HCT116 (cell line): Measurements from ENCODE around the gene ZNF569. TPM values are rescaled to one million over a fixed set of nuclear protein-coding genes. Genes with fewer than 3 reads are reported as not detected.
"Not testable (repeated sequence)": the region's sequence is repeated elsewhere in the genome, so short reads cannot be mapped to it uniquely, and the experiment has no call there.

Experiments used
- ATAC-seq: fragments of 200-7000 bp; cut with Tn5 transposase; 2 replicates; pipeline ENCODE4 v1.9.1; 2020; ENCODE audit warnings: mild to moderate bottlenecking, moderate library complexity
- BruUV-seq: library from RNA; stranded (reverse); fragments of 400-500 nt; replicated peaks from 2 replicates; lab custom pipeline; 2021; lab: Mats Ljungman, UMichigan
- CTCF ChIA-PET: fragments of 300-600 bp; sonication (Branson Sonifier 250); formaldehyde crosslinking; loops from one replicate; lab custom pipeline; 2021; ENCODE audit warnings: antibody characterized with exemption; lab: Charles Lee
- POLR2A ChIA-PET: fragments of 300-600, 350-600 bp; sonication (Branson Sonifier 250); formaldehyde crosslinking; loops from one replicate; lab custom pipeline; 2021; ENCODE audit warnings: antibody characterized with exemption; lab: Charles Lee
- RAD21 ChIA-PET, 2 experiments: fragments of 300-600 bp; sonication (Branson Sonifier 250); formaldehyde crosslinking; loops; one replicate each; lab custom pipeline; 2023; ENCODE audit warnings: low total read pairs in 2 of 2; ENCODE audit not compliant: uncharacterized antibody in 2 of 2, unreplicated experiment in 2 of 2, low non-redundant PET in 1 of 2; lab: Charles Lee
- DNase-seq: peaks from one replicate; pipeline ENCODE4 v3.0.0-alpha.2; 2010; ENCODE audit warnings: low read depth, low spot score
- H2AFZ ChIP-seq: fragments of 200-600 bp; shearing (Covaris generic), sonication (generic); 2 replicates; pipeline ENCODE4 v1.6.1; 2017; ENCODE audit warnings: low read depth, mixed run types, mixed read lengths, antibody characterized with exemption, low read length; ENCODE audit not compliant: poor library complexity, severe bottlenecking
- H3K27ac ChIP-seq: 2 replicates; pipeline ENCODE4 v1.5.1; 2012; ENCODE audit warnings: low read depth, low read length
- H3K27me3 ChIP-seq: fragments of 200-600 bp; sonication (generic); 2 replicates; pipeline ENCODE4 v1.6.1; 2016; ENCODE audit warnings: mixed run types, low read length, mixed read lengths; ENCODE audit not compliant: insufficient read depth
- H3K36me3 ChIP-seq, 2 experiments: fragments of 200-500 bp in 1 of 2; fragments of 200-600 bp in 1 of 2; sonication (Bioruptor generic) in 1 of 2; sonication (generic) in 1 of 2; 2 replicates each; pipeline versions ENCODE4 v1.5.1 to v1.6.1; 2014 to 2016; ENCODE audit warnings: low read length in 2 of 2, inconsistent platforms in 1 of 2, mixed read lengths in 1 of 2, mixed run types in 1 of 2; ENCODE audit not compliant: insufficient read depth in 2 of 2, control insufficient read depth in 1 of 2
- H3K4me1 ChIP-seq, 2 experiments: fragments of 200-600 bp in 1 of 2; sonication (generic) in 1 of 2; 2 replicates each; pipeline versions ENCODE4 v1.5.1 to v1.6.1; 2012 to 2017; ENCODE audit warnings: low read length in 2 of 2, inconsistent platforms in 1 of 2, mild to moderate bottlenecking in 1 of 2, mixed read lengths in 1 of 2, mixed run types in 1 of 2, moderate library complexity in 1 of 2; ENCODE audit not compliant: insufficient read depth in 2 of 2, control insufficient read depth in 1 of 2
- H3K4me2 ChIP-seq: fragments of 200-600 bp; sonication (generic); 2 replicates; pipeline ENCODE4 v1.6.1; 2017; ENCODE audit warnings: mixed run types, low read length, mixed read lengths
- H3K4me3 ChIP-seq, 2 experiments: fragments of 200-600 bp in 1 of 2; sonication (generic) in 1 of 2; replicated peaks in 1 of 2; 2 replicates each; pipeline ENCODE4 v1.5.1; 2011 to 2016; ENCODE audit warnings: low read length in 2 of 2, control low read depth in 1 of 2, low read depth in 1 of 2, mild to moderate bottlenecking in 1 of 2, mixed read lengths in 1 of 2, mixed run types in 1 of 2
- H3K79me2 ChIP-seq: fragments of 200-600 bp; sonication (generic); 2 replicates; pipeline ENCODE4 v1.6.1; 2017; ENCODE audit warnings: mild to moderate bottlenecking, mixed run types, low read length, moderate library complexity, mixed read lengths; ENCODE audit not compliant: insufficient read depth
- H3K9ac ChIP-seq: fragments of 200-600 bp; sonication (generic); 2 replicates; pipeline ENCODE4 v1.6.1; 2016; ENCODE audit warnings: low read length, mixed read lengths
- H3K9me2 ChIP-seq: fragments of 200-600 bp; sonication (generic), shearing (Covaris generic); 2 replicates; pipeline ENCODE4 v1.6.1; 2017; ENCODE audit warnings: mixed run types, mild to moderate bottlenecking, moderate library complexity; ENCODE audit not compliant: insufficient read depth
- H3K9me3 ChIP-seq, 2 experiments: fragments of 200-500 bp in 1 of 2; fragments of 200-600 bp in 1 of 2; sonication (Bioruptor generic) in 1 of 2; sonication (generic) in 1 of 2; 2 replicates each; pipeline ENCODE4 v1.6.1; 2014 to 2017; ENCODE audit warnings: low read length in 2 of 2, mixed read lengths in 2 of 2, inconsistent platforms in 1 of 2, low read depth in 1 of 2, mild to moderate bottlenecking in 1 of 2, mixed run types in 1 of 2, moderate library complexity in 1 of 2; ENCODE audit not compliant: control insufficient read depth in 1 of 2, insufficient read depth in 1 of 2
- H4K20me1 ChIP-seq: fragments of 200-600 bp; sonication (generic), shearing (Covaris generic); 2 replicates; pipeline ENCODE4 v1.6.1; 2017; ENCODE audit warnings: mixed run types, mild to moderate bottlenecking, moderate library complexity; ENCODE audit not compliant: insufficient read depth
- CBX3 ChIP-seq: IDR thresholded peaks from 2 replicates; pipeline ENCODE4 v1.6.1; 2012; ENCODE audit warnings: low read depth
- CEBPB ChIP-seq: IDR thresholded peaks from 2 replicates; pipeline ENCODE4 v1.6.1; 2012; ENCODE audit warnings: low read depth
- EGR1 ChIP-seq: IDR thresholded peaks from 2 replicates; pipeline ENCODE4 v1.6.1; 2012; ENCODE audit warnings: low read depth
- EZH2 ChIP-seq: fragments of 200-600 bp; sonication (generic); IDR thresholded peaks from 2 replicates; pipeline ENCODE4 v1.6.1; 2017; ENCODE audit warnings: antibody characterized with exemption, mixed run types
- FOSL1 ChIP-seq: IDR thresholded peaks from 2 replicates; pipeline ENCODE4 v1.6.1; 2012; ENCODE audit warnings: low read depth
- RAD21 ChIP-seq: IDR thresholded peaks from 2 replicates; pipeline ENCODE4 v1.6.1; 2012; ENCODE audit warnings: low read depth, mild to moderate bottlenecking
- SP1 ChIP-seq: IDR thresholded peaks from 2 replicates; pipeline ENCODE4 v1.6.1; 2012; ENCODE audit warnings: low read depth
- SRF ChIP-seq: IDR thresholded peaks from 2 replicates; pipeline ENCODE4 v1.6.1; 2012; ENCODE audit warnings: low read depth
- intact Hi-C: fragments of 100-400 bp; cut with micrococcal nuclease; formaldehyde crosslinking; loops from 2 replicates; pipeline ENCODE4 v1.10.0; 2022
- total RNA-seq: library from RNA; stranded (reverse); gene quantifications from one replicate; pipeline ENCODE4 v1.2.1, GENCODE V29; 2021; ENCODE audit not compliant: unreplicated experiment
- TF ChIP-seq, protein P1 (sequence below): IDR thresholded peaks from 2 replicates; pipeline ENCODE4 v1.6.1; 2011; ENCODE audit warnings: mild to moderate bottlenecking, low read length, moderate library complexity; ENCODE audit not compliant: insufficient replicate concordance; ENCODE audit errors: extremely low read depth
- TF ChIP-seq, protein P2 (sequence below): IDR thresholded peaks from 2 replicates; pipeline ENCODE4 v1.6.1; 2012
- TF ChIP-seq, protein P3 (sequence below): IDR thresholded peaks from 2 replicates; pipeline ENCODE4 v1.6.1; 2012; ENCODE audit warnings: low read depth

ZNF569 gene
- total RNA-seq, 1 experiment from 2014 or later, result not detected

DNA sequence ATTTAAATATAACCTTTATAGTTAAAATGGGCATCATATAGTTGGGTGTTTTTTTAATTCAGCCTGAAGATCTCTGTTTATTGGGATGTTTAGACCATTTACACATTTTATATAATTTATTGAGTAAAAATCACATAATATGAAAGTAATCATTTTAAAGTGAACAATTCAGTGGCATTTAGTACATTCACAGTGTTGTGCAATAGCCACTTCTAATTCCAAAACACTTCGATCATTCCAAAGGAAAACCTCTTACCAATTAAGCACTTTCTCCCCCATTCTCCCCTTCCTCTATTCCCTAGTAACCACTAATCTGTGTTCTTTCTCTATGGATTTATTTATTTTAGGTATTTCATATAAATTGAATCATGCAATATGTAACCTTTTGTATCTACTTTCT, 66.2 kb downstream of the ZNF569 start:
- Histone ChIP-seq H4K20me1 (no peaks in the 10 kb centered on the region), H2AFZ (no peak overlapping the region), H3K9me2 (no peaks in the 10 kb centered on the region), H3K27me3 (no peaks in the 10 kb centered on the region), H3K9ac (no peak overlapping the region), H3K4me1 (no peaks in the 10 kb centered on the region), H3K4me2 (no peak overlapping the region), H3K4me3 (no peak overlapping the region), H3K9me3 (peaks cover 9 to 12% of the 10 kb centered on the region in 2 experiments; a peak in 2 of 4 replicates), H3K79me2 (no peaks in the 10 kb centered on the region), H3K36me3 (no peaks in the 10 kb centered on the region), H3K27ac (no peak overlapping the region)
- TF ChIP-seq SRF (no peak), SP1 (no peak), RAD21 (no peak), EGR1 (no peak), CBX3 (no peak), FOSL1 (no peak), CEBPB (no peak), EZH2 (no peak)
- TF ChIP-seq, protein P1, sequence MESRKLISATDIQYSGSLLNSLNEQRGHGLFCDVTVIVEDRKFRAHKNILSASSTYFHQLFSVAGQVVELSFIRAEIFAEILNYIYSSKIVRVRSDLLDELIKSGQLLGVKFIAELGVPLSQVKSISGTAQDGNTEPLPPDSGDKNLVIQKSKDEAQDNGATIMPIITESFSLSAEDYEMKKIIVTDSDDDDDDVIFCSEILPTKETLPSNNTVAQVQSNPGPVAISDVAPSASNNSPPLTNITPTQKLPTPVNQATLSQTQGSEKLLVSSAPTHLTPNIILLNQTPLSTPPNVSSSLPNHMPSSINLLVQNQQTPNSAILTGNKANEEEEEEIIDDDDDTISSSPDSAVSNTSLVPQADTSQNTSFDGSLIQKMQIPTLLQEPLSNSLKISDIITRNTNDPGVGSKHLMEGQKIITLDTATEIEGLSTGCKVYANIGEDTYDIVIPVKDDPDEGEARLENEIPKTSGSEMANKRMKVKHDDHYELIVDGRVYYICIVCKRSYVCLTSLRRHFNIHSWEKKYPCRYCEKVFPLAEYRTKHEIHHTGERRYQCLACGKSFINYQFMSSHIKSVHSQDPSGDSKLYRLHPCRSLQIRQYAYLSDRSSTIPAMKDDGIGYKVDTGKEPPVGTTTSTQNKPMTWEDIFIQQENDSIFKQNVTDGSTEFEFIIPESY, result no peak
- TF ChIP-seq, protein P2, sequence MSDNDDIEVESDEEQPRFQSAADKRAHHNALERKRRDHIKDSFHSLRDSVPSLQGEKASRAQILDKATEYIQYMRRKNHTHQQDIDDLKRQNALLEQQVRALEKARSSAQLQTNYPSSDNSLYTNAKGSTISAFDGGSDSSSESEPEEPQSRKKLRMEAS, result no peak
- TF ChIP-seq, protein P3, sequence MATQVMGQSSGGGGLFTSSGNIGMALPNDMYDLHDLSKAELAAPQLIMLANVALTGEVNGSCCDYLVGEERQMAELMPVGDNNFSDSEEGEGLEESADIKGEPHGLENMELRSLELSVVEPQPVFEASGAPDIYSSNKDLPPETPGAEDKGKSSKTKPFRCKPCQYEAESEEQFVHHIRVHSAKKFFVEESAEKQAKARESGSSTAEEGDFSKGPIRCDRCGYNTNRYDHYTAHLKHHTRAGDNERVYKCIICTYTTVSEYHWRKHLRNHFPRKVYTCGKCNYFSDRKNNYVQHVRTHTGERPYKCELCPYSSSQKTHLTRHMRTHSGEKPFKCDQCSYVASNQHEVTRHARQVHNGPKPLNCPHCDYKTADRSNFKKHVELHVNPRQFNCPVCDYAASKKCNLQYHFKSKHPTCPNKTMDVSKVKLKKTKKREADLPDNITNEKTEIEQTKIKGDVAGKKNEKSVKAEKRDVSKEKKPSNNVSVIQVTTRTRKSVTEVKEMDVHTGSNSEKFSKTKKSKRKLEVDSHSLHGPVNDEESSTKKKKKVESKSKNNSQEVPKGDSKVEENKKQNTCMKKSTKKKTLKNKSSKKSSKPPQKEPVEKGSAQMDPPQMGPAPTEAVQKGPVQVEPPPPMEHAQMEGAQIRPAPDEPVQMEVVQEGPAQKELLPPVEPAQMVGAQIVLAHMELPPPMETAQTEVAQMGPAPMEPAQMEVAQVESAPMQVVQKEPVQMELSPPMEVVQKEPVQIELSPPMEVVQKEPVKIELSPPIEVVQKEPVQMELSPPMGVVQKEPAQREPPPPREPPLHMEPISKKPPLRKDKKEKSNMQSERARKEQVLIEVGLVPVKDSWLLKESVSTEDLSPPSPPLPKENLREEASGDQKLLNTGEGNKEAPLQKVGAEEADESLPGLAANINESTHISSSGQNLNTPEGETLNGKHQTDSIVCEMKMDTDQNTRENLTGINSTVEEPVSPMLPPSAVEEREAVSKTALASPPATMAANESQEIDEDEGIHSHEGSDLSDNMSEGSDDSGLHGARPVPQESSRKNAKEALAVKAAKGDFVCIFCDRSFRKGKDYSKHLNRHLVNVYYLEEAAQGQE, result no peak
- intact Hi-C loops, result no loop called here
- BruUV-seq, result no TSS peak
- ChIA-PET RAD21 (no interaction called here), POLR2A (no interaction called here), CTCF (no interaction called here)
- DNase-seq, result no peak
- ATAC-seq, result no peak

DNA sequence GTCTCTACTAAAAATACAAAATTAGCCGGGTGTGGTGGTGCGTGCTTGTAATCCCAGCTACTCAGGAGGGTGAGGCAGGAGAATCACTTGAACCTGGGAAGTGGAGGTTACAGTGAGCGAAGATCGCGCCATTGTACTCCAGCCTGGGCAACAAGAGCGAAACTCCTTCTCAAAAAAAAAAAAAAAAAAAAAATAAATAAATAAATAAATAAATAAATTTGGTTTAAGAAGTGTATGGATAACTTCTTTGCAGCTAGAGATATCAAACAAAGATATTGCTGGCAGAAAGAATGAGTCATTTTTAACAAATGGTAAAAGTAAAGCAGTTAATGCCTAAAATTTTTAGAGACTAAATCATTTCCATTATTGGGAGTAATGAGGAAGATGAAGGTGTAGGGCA, 75.8 kb downstream of the ZNF569 start:
- not testable (repeated sequence) for H3K9ac ChIP-seq

More for the DNA sequence above, 75.8 kb downstream of the ZNF569 start:
- H3K4me2 ChIP-seq, H4K20me1 ChIP-seq, H3K27me3 ChIP-seq, H3K9me2 ChIP-seq, POLR2A ChIA-PET, H3K36me3 ChIP-seq, H3K4me1 ChIP-seq, H2AFZ ChIP-seq, BruUV-seq, RAD21 ChIA-PET, CTCF ChIA-PET, ATAC-seq, intact Hi-C loops, H3K4me3 ChIP-seq, H3K27ac ChIP-seq, DNase-seq, H3K79me2 ChIP-seq: not testable (repeated sequence)
- peaks cover 37 to 56% of the 10 kb centered on the region in 2 experiments for H3K9me3 ChIP-seq
